Measurements from ENCODE around the gene TPD52L2. TPM values are rescaled to one million over a fixed set of nuclear protein-coding genes. Genes with fewer than 3 reads are reported as not detected.
A peak's percentile ranks its signal among the peaks of the same experiment; 100 is the strongest.
"Not testable (repeated sequence)": the region's sequence is repeated elsewhere in the genome, so short reads cannot be mapped to it uniquely, and the experiment has no call there.

TPD52L2 gene
- total RNA-seq, 1 experiment from 2014 or later: 293 TPM

DNA sequence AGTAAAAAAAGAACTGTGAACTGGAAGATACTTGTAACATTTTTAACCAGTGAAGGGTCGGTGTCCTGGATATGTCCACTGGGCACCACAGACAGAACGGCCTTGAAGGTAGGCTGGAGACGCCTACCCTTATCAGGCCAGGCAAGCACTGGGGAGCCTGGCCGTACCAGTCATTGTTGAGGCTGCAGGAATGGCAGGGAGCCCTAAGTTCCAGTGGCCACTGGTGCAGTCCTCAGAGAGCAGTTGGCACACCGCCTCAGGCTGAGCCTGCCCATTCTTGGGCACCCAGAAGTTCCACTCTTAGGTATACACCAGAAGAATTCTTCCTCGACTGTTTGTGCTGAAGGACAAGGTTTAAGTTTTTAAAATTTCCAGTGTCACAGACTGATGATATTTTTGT, 50.4 kb downstream of the TPD52L2 start:
- DNase-seq: no peak
- Histone ChIP-seq H3K36me3 (ENCODE audit: control insufficient read depth, insufficient read depth, low read length) (peaks cover 5% of the 10 kb centered on the region), H3K27me3 (replicated peaks; ENCODE audit: control insufficient read depth, insufficient read depth, low read length) (no peaks in the 10 kb centered on the region), H3K4me1 (peaks cover 9% of the 10 kb centered on the region; the same call in 1 of the 2 replicates), H3K4me3 (ENCODE audit: low read depth, low read length) (no peak overlapping the region), H3K9me3 (peaks cover 20% of the 10 kb centered on the region)
- ChIA-PET CTCF (interaction anchor here (0.6 kb wide), 1 partner anchor 42 kb away, joined by 3 read pairs; no protein-coding TSS in a partner anchor), POLR2A (interaction anchor here (0.6 to 1.0 kb wide), 3 partner anchors 41 to 325 kb away, joined by 4 to 6 read pairs (median 5); partner anchors contain the start of gene UCKL1)
- BruUV-seq (replicated peaks): no TSS peak
- intact Hi-C loops (cut with micrococcal nuclease; ENCODE audit: unreplicated experiment): no loop called here
- H3K4me1 Mint-ChIP-seq (ENCODE audit: low read depth, unreplicated experiment): peaks cover 14% of the 10 kb centered on the region
- H3K27ac Mint-ChIP-seq (ENCODE audit: unreplicated experiment): no peak overlapping the region
- no peak overlapping the region for H3K4me3 Mint-ChIP-seq (ENCODE audit: unreplicated experiment)
- no peaks in the 10 kb centered on the region for H3K27me3 Mint-ChIP-seq (ENCODE audit: insufficient read depth, unreplicated experiment)
- TF ChIP-seq, protein P1, sequence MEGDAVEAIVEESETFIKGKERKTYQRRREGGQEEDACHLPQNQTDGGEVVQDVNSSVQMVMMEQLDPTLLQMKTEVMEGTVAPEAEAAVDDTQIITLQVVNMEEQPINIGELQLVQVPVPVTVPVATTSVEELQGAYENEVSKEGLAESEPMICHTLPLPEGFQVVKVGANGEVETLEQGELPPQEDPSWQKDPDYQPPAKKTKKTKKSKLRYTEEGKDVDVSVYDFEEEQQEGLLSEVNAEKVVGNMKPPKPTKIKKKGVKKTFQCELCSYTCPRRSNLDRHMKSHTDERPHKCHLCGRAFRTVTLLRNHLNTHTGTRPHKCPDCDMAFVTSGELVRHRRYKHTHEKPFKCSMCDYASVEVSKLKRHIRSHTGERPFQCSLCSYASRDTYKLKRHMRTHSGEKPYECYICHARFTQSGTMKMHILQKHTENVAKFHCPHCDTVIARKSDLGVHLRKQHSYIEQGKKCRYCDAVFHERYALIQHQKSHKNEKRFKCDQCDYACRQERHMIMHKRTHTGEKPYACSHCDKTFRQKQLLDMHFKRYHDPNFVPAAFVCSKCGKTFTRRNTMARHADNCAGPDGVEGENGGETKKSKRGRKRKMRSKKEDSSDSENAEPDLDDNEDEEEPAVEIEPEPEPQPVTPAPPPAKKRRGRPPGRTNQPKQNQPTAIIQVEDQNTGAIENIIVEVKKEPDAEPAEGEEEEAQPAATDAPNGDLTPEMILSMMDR (IDR thresholded peaks at IDR 0.05; ENCODE audit: insufficient read depth in 1 of 2, low read depth in 1 of 2, low read length in 1 of 2, severe bottlenecking in 1 of 2, unreplicated experiment in 1 of 2): no peak
- H3K9me3 Mint-ChIP-seq (ENCODE audit: unreplicated experiment): peaks cover 10% of the 10 kb centered on the region
- peaks cover 83% of the 10 kb centered on the region for H3K36me3 Mint-ChIP-seq (ENCODE audit: insufficient read depth, unreplicated experiment)

DNA sequence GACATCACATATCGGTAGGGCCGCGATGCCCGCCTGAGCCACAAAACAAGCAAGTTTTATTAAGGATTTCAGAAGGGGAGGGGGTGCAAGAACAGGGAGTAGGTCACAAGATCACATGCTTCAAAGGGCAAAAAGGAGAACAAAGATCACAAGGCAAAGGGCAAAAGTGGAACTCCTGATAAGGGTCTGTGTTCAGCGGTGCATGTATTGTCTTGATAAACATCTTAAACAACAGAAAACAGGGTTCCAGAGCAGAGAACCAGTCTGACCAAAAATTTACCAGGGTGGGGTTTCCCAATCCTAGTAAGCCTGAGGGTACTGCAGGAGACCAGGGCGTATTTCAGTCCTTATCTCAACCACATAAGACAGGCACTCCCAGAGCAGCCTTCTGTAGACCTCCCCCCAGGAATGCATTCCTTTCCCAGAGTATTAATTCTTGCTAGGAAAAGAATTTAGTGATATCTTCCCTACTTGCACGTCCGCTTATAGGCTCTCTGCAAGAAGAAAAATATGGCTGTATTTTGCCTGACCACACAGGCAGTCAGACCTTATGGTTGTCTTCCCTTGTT, 51.4 kb downstream of the TPD52L2 start:
- H3K27ac Mint-ChIP-seq (ENCODE audit: unreplicated experiment); H3K4me3 Mint-ChIP-seq (ENCODE audit: unreplicated experiment); BruUV-seq (replicated peaks); intact Hi-C loops (cut with micrococcal nuclease; ENCODE audit: unreplicated experiment); H3K9me3 Mint-ChIP-seq (ENCODE audit: unreplicated experiment); H3K27me3 Mint-ChIP-seq (ENCODE audit: insufficient read depth, unreplicated experiment); CTCF ChIA-PET; H3K27me3 ChIP-seq (replicated peaks; ENCODE audit: control insufficient read depth, insufficient read depth, low read length); H3K36me3 ChIP-seq (ENCODE audit: control insufficient read depth, insufficient read depth, low read length); H3K4me1 ChIP-seq; H3K4me3 ChIP-seq (ENCODE audit: low read depth, low read length): not testable (repeated sequence)
- peaks cover 20% of the 10 kb centered on the region for H3K9me3 ChIP-seq
- H3K4me1 Mint-ChIP-seq (ENCODE audit: low read depth, unreplicated experiment): peaks cover 14% of the 10 kb centered on the region
- POLR2A ChIA-PET: interaction anchor here (1.0 kb wide), 1 partner anchor 40 kb away, joined by 4 read pairs; the partner anchor contains the start of gene UCKL1
- DNase-seq: peak; percentile 71
- H3K36me3 Mint-ChIP-seq (ENCODE audit: insufficient read depth, unreplicated experiment): peaks cover 83% of the 10 kb centered on the region

DNA sequence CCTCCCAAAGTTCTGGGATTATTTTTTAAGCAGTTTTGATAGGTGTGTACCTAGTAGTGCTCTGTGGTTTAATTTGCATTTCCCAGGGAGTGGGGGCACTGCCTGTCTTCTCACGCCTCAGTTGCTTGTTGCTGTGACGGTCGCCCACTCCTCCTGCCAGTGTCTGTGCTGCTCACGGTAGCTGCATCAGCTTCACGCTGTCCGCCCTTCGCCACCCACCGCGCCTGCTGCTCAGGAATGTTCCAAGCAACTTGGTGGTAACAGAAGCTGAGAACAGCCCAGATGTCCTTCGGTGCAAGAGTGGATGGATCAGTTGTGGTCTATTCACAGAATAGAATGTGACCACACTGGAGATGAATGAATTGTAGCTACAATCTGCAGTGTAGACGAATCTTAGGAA, 52.7 kb downstream of the TPD52L2 start:
- Histone ChIP-seq H3K36me3 (ENCODE audit: control insufficient read depth, insufficient read depth, low read length) (peaks cover 5% of the 10 kb centered on the region), H3K9me3 (peaks cover 20% of the 10 kb centered on the region), H3K4me3 (ENCODE audit: low read depth, low read length) (no peak overlapping the region), H3K27me3 (replicated peaks; ENCODE audit: control insufficient read depth, insufficient read depth, low read length) (no peaks in the 10 kb centered on the region), H3K4me1 (peaks cover 9% of the 10 kb centered on the region; the same call in 1 of the 2 replicates)
- Mint-ChIP-seq H3K4me3 (ENCODE audit: unreplicated experiment) (no peak overlapping the region), H3K36me3 (ENCODE audit: insufficient read depth, unreplicated experiment) (peaks cover 92% of the 10 kb centered on the region), H3K4me1 (ENCODE audit: low read depth, unreplicated experiment) (peaks cover 13% of the 10 kb centered on the region), H3K27ac (ENCODE audit: unreplicated experiment) (no peak overlapping the region), H3K27me3 (ENCODE audit: insufficient read depth, unreplicated experiment) (no peaks in the 10 kb centered on the region), H3K9me3 (ENCODE audit: unreplicated experiment) (peaks cover 10% of the 10 kb centered on the region)
- intact Hi-C loops (cut with micrococcal nuclease; ENCODE audit: unreplicated experiment): no loop called here
- ChIA-PET CTCF (interaction anchor here (0.6 kb wide), 1 partner anchor 88 kb away, joined by 3 read pairs; no protein-coding TSS in a partner anchor), POLR2A (no interaction called here)
- TF ChIP-seq, protein P1 (IDR thresholded peaks at IDR 0.05; ENCODE audit: insufficient read depth in 1 of 2, low read depth in 1 of 2, low read length in 1 of 2, severe bottlenecking in 1 of 2, unreplicated experiment in 1 of 2): no peak
- DNase-seq: no peak
- no TSS peak for BruUV-seq (replicated peaks)
